Endothelial cell of umbilical vein (primary cell): ENCODE data around the gene TMEM183A. TPM values are rescaled to one million over a fixed set of nuclear protein-coding genes. Genes with fewer than 3 reads are reported as not detected.

ENCODE experiments used
- BruUV-seq: library from RNA; stranded (reverse); fragments of 400-500 nt; replicated peaks from 2 replicates; lab custom pipeline; 2021; lab: Mats Ljungman, UMichigan
- CTCF ChIA-PET: fragments of 300-600, 350-600 bp; sonication (Branson Sonifier 250); formaldehyde crosslinking; loops from one replicate; lab custom pipeline; 2021; ENCODE audit warnings: antibody characterized with exemption, inconsistent platforms; lab: Charles Lee
- POLR2A ChIA-PET: fragments of 300-600, 350-600 bp; sonication (Branson Sonifier 250); formaldehyde crosslinking; loops from one replicate; lab custom pipeline; 2021; ENCODE audit warnings: antibody characterized with exemption, inconsistent platforms; lab: Charles Lee
- DNase-seq: peaks from one replicate; pipeline ENCODE4 v3.0.0-alpha.2; 2011; ENCODE audit warnings: low read depth, low spot score
- FAIRE-seq: peaks from 2 replicates; lab custom pipeline; 2011; peaks lifted over from hg19 to GRCh38; lab: Jason Lieb, UNC
- H2AFZ ChIP-seq: 2 replicates; pipeline ENCODE4 v1.6.0; 2012; ENCODE audit warnings: low read depth, low read length, control low read depth, inconsistent platforms
- H3K27ac ChIP-seq: 2 replicates; pipeline ENCODE4 v1.5.1; 2011; ENCODE audit warnings: low read depth, mild to moderate bottlenecking, control low read depth, low read length, moderate library complexity; ENCODE audit not compliant: insufficient read depth
- H3K27me3 ChIP-seq, 2 experiments: 2 replicates each; pipeline versions ENCODE4 v1.6.0 to v1.6.1; 2011; ENCODE audit warnings: low read length in 2 of 2, mixed read lengths in 1 of 2; ENCODE audit not compliant: control insufficient read depth in 2 of 2, insufficient read depth in 2 of 2
- H3K36me3 ChIP-seq, 2 experiments: 2 replicates in 1 of 2; 3 replicates in 1 of 2; pipeline ENCODE4 v1.5.1; 2011; ENCODE audit warnings: low read length in 2 of 2, mild to moderate bottlenecking in 1 of 2, moderate library complexity in 1 of 2; ENCODE audit not compliant: control insufficient read depth in 2 of 2, insufficient read depth in 2 of 2; ENCODE audit errors: extremely low read depth in 1 of 2
- H3K4me1 ChIP-seq: 3 replicates; pipeline ENCODE4 v1.5.1; 2011; ENCODE audit warnings: mild to moderate bottlenecking, low read length; ENCODE audit not compliant: control insufficient read depth, insufficient read depth; ENCODE audit errors: extremely low read depth
- H3K4me2 ChIP-seq: 2 replicates; pipeline ENCODE4 v1.6.1; 2011; ENCODE audit warnings: low read length, control low read depth, mixed read lengths; ENCODE audit not compliant: insufficient read depth
- H3K4me3 ChIP-seq, 3 experiments: fragments of 200-600 bp in 1 of 3; sonication (generic), shearing (Covaris generic) in 1 of 3; replicated peaks in 1 of 3; 2 replicates each; pipeline ENCODE4 v1.5.1; 2011 to 2016; ENCODE audit warnings: control low read depth in 3 of 3, low read length in 3 of 3, mild to moderate bottlenecking in 2 of 3, inconsistent platforms in 1 of 3, low read depth in 1 of 3, moderate library complexity in 1 of 3; ENCODE audit not compliant: insufficient read depth in 1 of 3
- H3K79me2 ChIP-seq: 2 replicates; pipeline ENCODE4 v1.6.0; 2012; ENCODE audit warnings: low read length, inconsistent platforms; ENCODE audit not compliant: control insufficient read depth, insufficient read depth
- H3K9ac ChIP-seq: replicated peaks from 2 replicates; pipeline ENCODE3; 2011; ENCODE audit warnings: low read length, control low read depth; ENCODE audit not compliant: insufficient read depth; ENCODE audit errors: extremely low read depth
- H3K9me1 ChIP-seq: replicated peaks from 3 replicates; pipeline ENCODE4 v1.6.0; 2011; ENCODE audit warnings: mild to moderate bottlenecking, low read length; ENCODE audit not compliant: control insufficient read depth, insufficient read depth; ENCODE audit errors: extremely low read depth
- H3K9me3 ChIP-seq: replicated peaks from 2 replicates; pipeline ENCODE4 v1.5.1; 2012; ENCODE audit warnings: low read length, inconsistent platforms; ENCODE audit not compliant: control insufficient read depth, insufficient read depth
- H4K20me1 ChIP-seq: replicated peaks from 2 replicates; pipeline ENCODE3; 2011; ENCODE audit warnings: mild to moderate bottlenecking, low read length; ENCODE audit not compliant: control insufficient read depth, insufficient read depth; ENCODE audit errors: extremely low read depth
- CTCF ChIP-seq, 2 donors: IDR thresholded peaks; 1 replicate in 1 of 2; 2 replicates in 1 of 2; pipeline ENCODE4 v1.5.1; 2011; ENCODE audit warnings: low read length in 2 of 2, mild to moderate bottlenecking in 2 of 2, moderate library complexity in 2 of 2, control low read depth in 1 of 2, inconsistent platforms in 1 of 2, low read depth in 1 of 2; ENCODE audit not compliant: insufficient read depth in 1 of 2; ENCODE audit errors: extremely low read depth in 1 of 2
- EZH2 ChIP-seq: IDR thresholded peaks from 2 replicates; pipeline ENCODE4 v1.6.1; 2012; ENCODE audit warnings: borderline replicate concordance, low read depth, mild to moderate bottlenecking, moderate library complexity, low read length, inconsistent platforms; ENCODE audit not compliant: severe bottlenecking
- FOS ChIP-seq: IDR thresholded peaks from 2 replicates; pipeline ENCODE4 v1.6.1; 2011; ENCODE audit warnings: mild to moderate bottlenecking, low read length, moderate library complexity, borderline replicate concordance; ENCODE audit not compliant: insufficient read depth
- GATA2 ChIP-seq: IDR thresholded peaks from 2 replicates; pipeline ENCODE4 v1.7.0; 2011; ENCODE audit warnings: low read depth, mild to moderate bottlenecking, moderate library complexity, mixed read lengths, low read length; ENCODE audit not compliant: insufficient read length, insufficient read depth
- JUN ChIP-seq: IDR thresholded peaks from 2 replicates; pipeline ENCODE4 v1.6.1; 2011; ENCODE audit warnings: borderline replicate concordance, low read depth; ENCODE audit not compliant: insufficient read length, insufficient read depth
- MAX ChIP-seq: IDR thresholded peaks from 2 replicates; pipeline ENCODE4 v1.6.1; 2011; ENCODE audit not compliant: insufficient read depth, insufficient read length
- MYC ChIP-seq: IDR thresholded peaks from one replicate; pipeline ENCODE4 v1.6.1; 2011; ENCODE audit warnings: mild to moderate bottlenecking, low read depth, low read length
- POLR2A ChIP-seq: IDR thresholded peaks from 2 replicates; pipeline ENCODE4 v1.6.1; 2012; ENCODE audit warnings: low read depth, mild to moderate bottlenecking, control low read depth, low read length
- POLR2AphosphoS5 ChIP-seq: IDR thresholded peaks from 2 replicates; pipeline ENCODE4 v1.6.1; 2012; ENCODE audit warnings: low read depth, mild to moderate bottlenecking, control low read depth, low read length, moderate library complexity; ENCODE audit not compliant: insufficient read depth
- dilution Hi-C: fragments of 300-500 bp; cut with MboI; formaldehyde crosslinking; loops from one replicate; pipeline ENCODE4 v1.15.0; 2019; ENCODE audit warnings: low sequenced_read_pairs; ENCODE audit not compliant: extremely low pct_ligation_motif_present
- intact Hi-C: fragments of 100-400 bp; cut with micrococcal nuclease; formaldehyde crosslinking; loops from one replicate; pipeline ENCODE4 v1.10.0; 2022
- polyA plus RNA-seq, 4 experiments: library from polyadenylated mRNA; depleted of rRNA in 3 of 4; stranded (reverse) in 3 of 4; unstranded in 1 of 4; fragments of >200 nt; gene quantifications; 2 replicates each; pipeline versions ENCODE4 v1.2.1 to v1.2.3, GENCODE V29; 2011 to 2012; ENCODE audit warnings: missing spikeins in 1 of 4
- total RNA-seq: library from RNA; stranded (reverse); gene quantifications from 2 replicates; pipeline ENCODE4 v1.2.3, GENCODE V29; 2021

The TMEM183A gene
- total and polyA plus RNA-seq, 2 donors (not counting 3 experiments of a cell fraction or from before 2014, with no cell fraction given), result 59.4 to 110 TPM

GRCh38 chr1:203056012-203056411, 48.8 kb downstream of the TMEM183A start:
- Histone ChIP-seq H4K20me1 (no peaks in the 10 kb centered on the region), H3K4me1 (no peaks in the 10 kb centered on the region), H3K9me3 (no peaks in the 10 kb centered on the region), H3K36me3 (no peaks in the 10 kb centered on the region), H2AFZ (no peak overlapping the region), H3K4me3 (no peak overlapping the region), H3K27ac (no peak overlapping the region), H3K9me1 (no peaks in the 10 kb centered on the region), H3K79me2 (no peaks in the 10 kb centered on the region), H3K4me2 (no peak overlapping the region), H3K27me3 (peaks cover 0 to 5% of the 10 kb centered on the region in 2 experiments), H3K9ac (no peak overlapping the region)
- dilution Hi-C loops, result no loop called here
- TF ChIP-seq JUN (no peak), POLR2A (no peak), FOS (no peak), EZH2 (no peak), CTCF (IDR thresholded peaks at IDR 0.05; ENCODE audit: extremely low read depth in 1 of 2, insufficient read depth in 1 of 2, low read depth in 1 of 2, low read length in 2 of 2) (no peak), GATA2 (no peak), MYC (no peak), POLR2AphosphoS5 (no peak), MAX (no peak)
- CTCF ChIA-PET, result interaction anchor here (0.7 to 2.3 kb wide), 8 partner anchors 10 to 212 kb away, joined by 3 to 14 read pairs (median 4); no protein-coding TSS in a partner anchor
- FAIRE-seq, result no peak
- POLR2A ChIA-PET, result no interaction called here
- BruUV-seq, result no TSS peak
- intact Hi-C loops, result no loop called here
- DNase-seq, result no peak
